Stimulated activated effector memory CD8-positive, alpha-beta T cell treated with anti-CD3 and anti-CD28 coated beads, Interleukin-12 subunit alpha, Interleukin-12 subunit beta, amount 100 ng/mL, for 72 hours (primary cell): ENCODE measurements around the gene ATG5.

Experiments
- ATAC-seq: fragments of 150-1000 bp; cut with Tn5 transposase; 2 replicates; pipeline ENCODE4 v1.10.0; 2021
- DNase-seq, 2 donors: peaks; one replicate each; pipeline ENCODE4 v3.0.0; 2021 to 2022; ENCODE audit warnings: low spot score in 2 of 2
- H3K27ac Mint-ChIP-seq: one replicate; pipeline ENCODE4 v1.8.0; 2022; ENCODE audit warnings: mild to moderate bottlenecking, mixed read lengths
- H3K36me3 Mint-ChIP-seq: one replicate; pipeline ENCODE4 v1.8.0; 2022; ENCODE audit warnings: mild to moderate bottlenecking, mixed read lengths
- H3K4me1 Mint-ChIP-seq: one replicate; pipeline ENCODE4 v1.8.0; 2022; ENCODE audit warnings: mixed read lengths
- H3K4me3 Mint-ChIP-seq: one replicate; pipeline ENCODE4 v1.8.0; 2022; ENCODE audit warnings: mild to moderate bottlenecking, mixed read lengths
- H3K9me3 Mint-ChIP-seq: one replicate; pipeline ENCODE4 v1.8.0; 2022; ENCODE audit warnings: mixed read lengths

The ATG5 gene

GRCh38 chr6:106173124-106173879, 152.3 kb downstream of the ATG5 start:
- DNase-seq (no peak), ATAC-seq (no peak)
- no peak overlapping the region for H3K27ac Mint-ChIP-seq
- no peaks in the 10 kb centered on the region for H3K36me3 Mint-ChIP-seq
- no peak overlapping the region for H3K4me3 Mint-ChIP-seq
- H3K9me3 Mint-ChIP-seq = peaks cover 3% of the 10 kb centered on the region
- H3K4me1 Mint-ChIP-seq = peaks cover 38% of the 10 kb centered on the region

- DNase-seq (no peak), ATAC-seq (no peak)
- H3K27ac Mint-ChIP-seq = no peak overlapping the region
- no peaks in the 10 kb centered on the region for H3K9me3 Mint-ChIP-seq
- peaks cover 50% of the 10 kb centered on the region for H3K4me1 Mint-ChIP-seq
- no peak overlapping the region for H3K4me3 Mint-ChIP-seq
- no peaks in the 10 kb centered on the region for H3K36me3 Mint-ChIP-seq
These were observed 155.3 kb downstream of the ATG5 start for GRCh38 chr6:106170030-106170791.

GRCh38 chr6:106169517-106169916, 156.0 kb downstream of the ATG5 start:
- H3K4me1 Mint-ChIP-seq = peaks cover 57% of the 10 kb centered on the region
- DNase-seq (no peak), ATAC-seq (no peak)
- no peaks in the 10 kb centered on the region for H3K36me3 Mint-ChIP-seq
- H3K9me3 Mint-ChIP-seq = no peaks in the 10 kb centered on the region
- H3K27ac Mint-ChIP-seq = no peak overlapping the region
- H3K4me3 Mint-ChIP-seq = no peak overlapping the region

- Mint-ChIP-seq H3K4me3 (peak overlapping the region; percentile 68), H3K27ac (peak overlapping the region; percentile 95), H3K9me3 (no peaks in the 10 kb centered on the region), H3K4me1 (peaks cover 64% of the 10 kb centered on the region), H3K36me3 (peaks cover 11% of the 10 kb centered on the region)
- ATAC-seq (no peak), DNase-seq (no peak)
These were observed 157.3 kb downstream of the ATG5 start for GRCh38 chr6:106168097-106168888.

GRCh38 chr6:106167096-106167814, 158.3 kb downstream of the ATG5 start:
- Mint-ChIP-seq H3K36me3 (peaks cover 11% of the 10 kb centered on the region), H3K4me1 (peaks cover 67% of the 10 kb centered on the region), H3K9me3 (no peaks in the 10 kb centered on the region), H3K27ac (peak overlapping the region; percentile 95), H3K4me3 (peak overlapping the region; percentile 68)
- ATAC-seq (peak; percentile 6), DNase-seq (no peak)

- peak overlapping the region; percentile 95 for H3K27ac Mint-ChIP-seq
- ATAC-seq (no peak), DNase-seq (no peak)
- H3K9me3 Mint-ChIP-seq = no peaks in the 10 kb centered on the region
- peaks cover 11% of the 10 kb centered on the region for H3K36me3 Mint-ChIP-seq
- H3K4me3 Mint-ChIP-seq = peak overlapping the region; percentile 68
- H3K4me1 Mint-ChIP-seq = peaks cover 73% of the 10 kb centered on the region
These were observed 159.6 kb downstream of the ATG5 start for GRCh38 chr6:106165885-106166485.

GRCh38 chr6:106163966-106164877, 161.3 kb downstream of the ATG5 start:
- peak; percentile 95 for ATAC-seq

GRCh38 chr6:106163446-106163965, 162.1 kb downstream of the ATG5 start:
- Mint-ChIP-seq H3K9me3 (no peaks in the 10 kb centered on the region), H3K36me3 (peaks cover 11% of the 10 kb centered on the region), H3K4me1 (peaks cover 75% of the 10 kb centered on the region), H3K27ac (peak overlapping the region; percentile 95), H3K4me3 (peak overlapping the region; percentile 68)
- DNase-seq (peak in 1 of 2 donors; percentile 77), ATAC-seq (peak; percentile 57)

More at GRCh38 chr6:106163966-106164877, 161.3 kb downstream of the ATG5 start:
- H3K27ac Mint-ChIP-seq = peak overlapping the region; percentile 95
- DNase-seq = peak; percentile 63 to 93
- peaks cover 71% of the 10 kb centered on the region for H3K4me1 Mint-ChIP-seq
- peaks cover 11% of the 10 kb centered on the region for H3K36me3 Mint-ChIP-seq
- H3K9me3 Mint-ChIP-seq = no peaks in the 10 kb centered on the region
- peak overlapping the region; percentile 68 for H3K4me3 Mint-ChIP-seq

GRCh38 chr6:106162921-106163320, 162.6 kb downstream of the ATG5 start:
- no peak for DNase-seq
- Mint-ChIP-seq H3K4me1 (peaks cover 71% of the 10 kb centered on the region), H3K36me3 (peaks cover 11% of the 10 kb centered on the region), H3K9me3 (no peaks in the 10 kb centered on the region), H3K27ac (peak overlapping the region; percentile 95), H3K4me3 (peak overlapping the region; percentile 68)
- ATAC-seq = no peak

GRCh38 chr6:106161893-106162292, 163.7 kb downstream of the ATG5 start:
- ATAC-seq (no peak), DNase-seq (no peak)
- Mint-ChIP-seq H3K4me1 (peaks cover 71% of the 10 kb centered on the region), H3K27ac (no peak overlapping the region), H3K9me3 (no peaks in the 10 kb centered on the region), H3K4me3 (no peak overlapping the region), H3K36me3 (peaks cover 11% of the 10 kb centered on the region)

GRCh38 chr6:106161311-106161874, 164.2 kb downstream of the ATG5 start:
- no peaks in the 10 kb centered on the region for H3K9me3 Mint-ChIP-seq
- ATAC-seq (no peak), DNase-seq (no peak)
- H3K4me1 Mint-ChIP-seq = peaks cover 68% of the 10 kb centered on the region
- H3K4me3 Mint-ChIP-seq = no peak overlapping the region
- peaks cover 11% of the 10 kb centered on the region for H3K36me3 Mint-ChIP-seq
- no peak overlapping the region for H3K27ac Mint-ChIP-seq

GRCh38 chr6:106160189-106160588, 165.4 kb downstream of the ATG5 start:
- no peak overlapping the region for H3K27ac Mint-ChIP-seq
- no peaks in the 10 kb centered on the region for H3K9me3 Mint-ChIP-seq
- H3K36me3 Mint-ChIP-seq = peaks cover 11% of the 10 kb centered on the region
- ATAC-seq (no peak), DNase-seq (no peak)
- peaks cover 57% of the 10 kb centered on the region for H3K4me1 Mint-ChIP-seq
- no peak overlapping the region for H3K4me3 Mint-ChIP-seq

GRCh38 chr6:106159531-106159940, 166.0 kb downstream of the ATG5 start:
- DNase-seq = no peak
- H3K36me3 Mint-ChIP-seq = peaks cover 11% of the 10 kb centered on the region
- H3K27ac Mint-ChIP-seq = peak overlapping the region; percentile 83
- no peaks in the 10 kb centered on the region for H3K9me3 Mint-ChIP-seq
- ATAC-seq = no peak
- no peak overlapping the region for H3K4me3 Mint-ChIP-seq
- peaks cover 51% of the 10 kb centered on the region for H3K4me1 Mint-ChIP-seq
